ENCODE measurements around the gene BICC1.

- TF ChIP-seq, protein P1, sequence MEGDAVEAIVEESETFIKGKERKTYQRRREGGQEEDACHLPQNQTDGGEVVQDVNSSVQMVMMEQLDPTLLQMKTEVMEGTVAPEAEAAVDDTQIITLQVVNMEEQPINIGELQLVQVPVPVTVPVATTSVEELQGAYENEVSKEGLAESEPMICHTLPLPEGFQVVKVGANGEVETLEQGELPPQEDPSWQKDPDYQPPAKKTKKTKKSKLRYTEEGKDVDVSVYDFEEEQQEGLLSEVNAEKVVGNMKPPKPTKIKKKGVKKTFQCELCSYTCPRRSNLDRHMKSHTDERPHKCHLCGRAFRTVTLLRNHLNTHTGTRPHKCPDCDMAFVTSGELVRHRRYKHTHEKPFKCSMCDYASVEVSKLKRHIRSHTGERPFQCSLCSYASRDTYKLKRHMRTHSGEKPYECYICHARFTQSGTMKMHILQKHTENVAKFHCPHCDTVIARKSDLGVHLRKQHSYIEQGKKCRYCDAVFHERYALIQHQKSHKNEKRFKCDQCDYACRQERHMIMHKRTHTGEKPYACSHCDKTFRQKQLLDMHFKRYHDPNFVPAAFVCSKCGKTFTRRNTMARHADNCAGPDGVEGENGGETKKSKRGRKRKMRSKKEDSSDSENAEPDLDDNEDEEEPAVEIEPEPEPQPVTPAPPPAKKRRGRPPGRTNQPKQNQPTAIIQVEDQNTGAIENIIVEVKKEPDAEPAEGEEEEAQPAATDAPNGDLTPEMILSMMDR (IDR thresholded peaks at IDR 0.05), result no peak
- peak in 1 of 2 donors; percentile 35 for TF ChIP-seq EP300 (IDR thresholded peaks at IDR 0.05)
These were observed 263.4 kb downstream of the BICC1 start for GRCh38 chr10:58775960-58776567.
